ENCODE results near the gene COL9A2.
"Not testable (repeated sequence)": the region's sequence is repeated elsewhere in the genome, so short reads cannot be mapped to it uniquely, and the experiment has no call there.

Gene COL9A2

GRCh38 chr1:40316595-40317393, at the start of gene COL9A2:
Gene COL9A2, minus strand, starts transcription at chr1:40317286. Its CDS starts 89 bp downstream, at chr1:40317197.
- DNase-seq (ENCODE audit: low read depth in 2 of 2), result peak; percentile 23 to 47

GRCh38 chr1:40363721-40364120, 46.6 kb upstream of the COL9A2 start:
- no peak for DNase-seq (ENCODE audit: low read depth in 2 of 2)

GRCh38 chr1:40362699-40363098, 45.6 kb upstream of the COL9A2 start:
- DNase-seq (ENCODE audit: low read depth in 2 of 2), result no peak

- no peak for DNase-seq (ENCODE audit: low read depth in 2 of 2)
Measured at GRCh38 chr1:40362199-40362598, 45.1 kb upstream of the COL9A2 start.

- no peak for DNase-seq (ENCODE audit: low read depth in 2 of 2)
Measured at GRCh38 chr1:40361637-40362036, 44.6 kb upstream of the COL9A2 start.

GRCh38 chr1:40361201-40361600, 44.1 kb upstream of the COL9A2 start:
- no peak for DNase-seq (ENCODE audit: low read depth in 2 of 2)

- no peak for DNase-seq (ENCODE audit: low read depth in 2 of 2)
Measured at GRCh38 chr1:40360631-40361030, 43.5 kb upstream of the COL9A2 start.

GRCh38 chr1:40357625-40358024, 40.5 kb upstream of the COL9A2 start:
- no peak for DNase-seq (ENCODE audit: low read depth in 2 of 2)

- DNase-seq (ENCODE audit: low read depth in 2 of 2), result no peak
Measured at GRCh38 chr1:40353082-40353481, 36.0 kb upstream of the COL9A2 start.

GRCh38 chr1:40352126-40352525, 35.0 kb upstream of the COL9A2 start:
- no peak for DNase-seq (ENCODE audit: low read depth in 2 of 2)

GRCh38 chr1:40351124-40351523, 34.0 kb upstream of the COL9A2 start:
- no peak for DNase-seq (ENCODE audit: low read depth in 2 of 2)

GRCh38 chr1:40350391-40350790, 33.3 kb upstream of the COL9A2 start:
- no peak for DNase-seq (ENCODE audit: low read depth in 2 of 2)

- no peak for DNase-seq (ENCODE audit: low read depth in 2 of 2)
Measured at GRCh38 chr1:40344597-40344996, 27.5 kb upstream of the COL9A2 start.

GRCh38 chr1:40342381-40342717, 25.3 kb upstream of the COL9A2 start:
- DNase-seq (ENCODE audit: low read depth in 2 of 2), result not testable (repeated sequence)

GRCh38 chr1:40341491-40342380, 24.6 kb upstream of the COL9A2 start:
- DNase-seq (ENCODE audit: low read depth in 2 of 2), result no peak

GRCh38 chr1:40339420-40340323, 22.6 kb upstream of the COL9A2 start:
- DNase-seq (ENCODE audit: low read depth in 2 of 2), result no peak

- DNase-seq (ENCODE audit: low read depth in 2 of 2), result peak; percentile 71 to 88
Measured at GRCh38 chr1:40338745-40339419, 21.8 kb upstream of the COL9A2 start.

- no peak for DNase-seq (ENCODE audit: low read depth in 2 of 2)
Measured at GRCh38 chr1:40337443-40337842, 20.4 kb upstream of the COL9A2 start.

GRCh38 chr1:40332695-40333094, 15.6 kb upstream of the COL9A2 start:
- no peak for DNase-seq (ENCODE audit: low read depth in 2 of 2)

GRCh38 chr1:40331403-40331802, 14.3 kb upstream of the COL9A2 start:
- not testable (repeated sequence) for DNase-seq (ENCODE audit: low read depth in 2 of 2)

- no peak for DNase-seq (ENCODE audit: low read depth in 2 of 2)
Measured at GRCh38 chr1:40318970-40319621, 2.0 kb upstream of the COL9A2 start.

Measured in stimulated activated CD8-positive, alpha-beta memory T cell treated with anti-CD3 and anti-CD28 coated beads, Interleukin-2, amount 100 ng/mL, for 48 hours (primary cell).